A549 (cell line): Measurements from ENCODE around the gene ICAM4.

Experiments
- NR3C1 ChIP-seq: fragments of >200 bp; sonication (Bioruptor Twin); formaldehyde crosslinking; IDR thresholded peaks from 3 replicates; pipeline ENCODE4 v1.6.1; 2017
- TF ChIP-seq, protein P1 (sequence below): fragments of 200-600 bp; sonication (generic); IDR thresholded peaks from 2 replicates; pipeline ENCODE4 v1.6.1; 2016; ENCODE audit warnings: antibody characterized with exemption, mild to moderate bottlenecking, moderate library complexity

DNA sequence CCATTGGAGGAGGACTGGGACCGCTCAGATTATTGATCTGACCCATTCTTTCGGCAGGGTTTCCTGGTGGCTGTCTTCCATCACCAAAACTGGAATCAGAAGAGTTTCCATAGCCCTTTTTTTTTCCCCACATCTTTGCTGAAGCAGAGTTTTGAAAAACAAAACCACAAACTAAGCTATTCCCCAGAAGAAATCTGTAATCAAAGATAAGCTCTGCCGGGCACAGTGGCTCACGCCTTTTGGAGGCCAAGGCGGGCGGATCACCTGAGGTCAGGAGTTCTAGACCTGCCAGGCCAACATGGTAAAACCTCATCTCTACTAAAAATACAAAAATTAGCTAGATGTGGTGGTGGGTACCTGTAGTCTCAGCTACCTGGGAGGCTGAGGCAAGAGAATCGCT, 20.0 kb upstream of the ICAM4 start:
- TF ChIP-seq, protein P1, sequence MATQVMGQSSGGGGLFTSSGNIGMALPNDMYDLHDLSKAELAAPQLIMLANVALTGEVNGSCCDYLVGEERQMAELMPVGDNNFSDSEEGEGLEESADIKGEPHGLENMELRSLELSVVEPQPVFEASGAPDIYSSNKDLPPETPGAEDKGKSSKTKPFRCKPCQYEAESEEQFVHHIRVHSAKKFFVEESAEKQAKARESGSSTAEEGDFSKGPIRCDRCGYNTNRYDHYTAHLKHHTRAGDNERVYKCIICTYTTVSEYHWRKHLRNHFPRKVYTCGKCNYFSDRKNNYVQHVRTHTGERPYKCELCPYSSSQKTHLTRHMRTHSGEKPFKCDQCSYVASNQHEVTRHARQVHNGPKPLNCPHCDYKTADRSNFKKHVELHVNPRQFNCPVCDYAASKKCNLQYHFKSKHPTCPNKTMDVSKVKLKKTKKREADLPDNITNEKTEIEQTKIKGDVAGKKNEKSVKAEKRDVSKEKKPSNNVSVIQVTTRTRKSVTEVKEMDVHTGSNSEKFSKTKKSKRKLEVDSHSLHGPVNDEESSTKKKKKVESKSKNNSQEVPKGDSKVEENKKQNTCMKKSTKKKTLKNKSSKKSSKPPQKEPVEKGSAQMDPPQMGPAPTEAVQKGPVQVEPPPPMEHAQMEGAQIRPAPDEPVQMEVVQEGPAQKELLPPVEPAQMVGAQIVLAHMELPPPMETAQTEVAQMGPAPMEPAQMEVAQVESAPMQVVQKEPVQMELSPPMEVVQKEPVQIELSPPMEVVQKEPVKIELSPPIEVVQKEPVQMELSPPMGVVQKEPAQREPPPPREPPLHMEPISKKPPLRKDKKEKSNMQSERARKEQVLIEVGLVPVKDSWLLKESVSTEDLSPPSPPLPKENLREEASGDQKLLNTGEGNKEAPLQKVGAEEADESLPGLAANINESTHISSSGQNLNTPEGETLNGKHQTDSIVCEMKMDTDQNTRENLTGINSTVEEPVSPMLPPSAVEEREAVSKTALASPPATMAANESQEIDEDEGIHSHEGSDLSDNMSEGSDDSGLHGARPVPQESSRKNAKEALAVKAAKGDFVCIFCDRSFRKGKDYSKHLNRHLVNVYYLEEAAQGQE, result no peak
- no peak for TF ChIP-seq NR3C1
